COR-L47 (cell line): ENCODE data around the gene ESYT1.
"Not testable (repeated sequence)": the region's sequence is repeated elsewhere in the genome, so short reads cannot be mapped to it uniquely, and the experiment has no call there.

ENCODE experiments used
- DNase-seq: peaks from one replicate; lab custom pipeline; 2025; lab: John Stamatoyannopoulos, UW

Gene ESYT1

DNA sequence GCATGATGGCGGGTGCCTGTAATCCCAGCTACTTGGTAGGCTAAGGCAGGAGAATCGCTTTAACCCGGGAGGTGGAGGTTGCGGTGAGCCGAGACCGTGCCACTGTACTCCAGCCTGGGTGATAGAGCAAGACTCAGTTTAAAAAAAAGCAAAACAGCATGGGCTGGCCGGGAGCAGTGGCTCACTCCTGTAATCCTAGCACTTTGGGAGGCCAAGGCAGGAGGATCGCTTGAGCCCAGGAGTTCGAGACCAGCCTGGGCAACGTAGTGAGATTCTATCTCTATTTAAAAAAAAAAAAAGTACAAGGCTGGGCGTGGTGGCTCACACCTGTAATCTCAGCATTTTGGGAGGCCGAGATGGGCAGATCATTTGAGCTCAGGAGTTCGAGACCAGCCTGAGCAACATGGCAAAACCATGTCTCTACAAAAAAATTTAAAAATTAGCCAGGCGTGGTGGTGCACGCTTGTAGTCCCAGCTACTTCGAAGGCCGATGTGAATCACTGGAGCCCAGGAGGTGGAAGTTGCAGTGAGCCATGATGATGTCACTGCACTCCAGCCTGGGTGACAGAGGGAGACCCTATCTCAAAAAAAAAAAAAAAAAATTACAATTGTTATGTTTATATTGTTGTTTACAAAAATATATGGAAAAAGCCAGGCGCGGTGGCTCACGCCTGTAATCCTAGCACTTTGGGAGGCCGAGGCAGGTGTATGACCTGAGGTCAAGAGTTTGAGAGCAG lies 28.6 kb downstream of the ESYT1 start:
- not testable (repeated sequence) for DNase-seq

DNA sequence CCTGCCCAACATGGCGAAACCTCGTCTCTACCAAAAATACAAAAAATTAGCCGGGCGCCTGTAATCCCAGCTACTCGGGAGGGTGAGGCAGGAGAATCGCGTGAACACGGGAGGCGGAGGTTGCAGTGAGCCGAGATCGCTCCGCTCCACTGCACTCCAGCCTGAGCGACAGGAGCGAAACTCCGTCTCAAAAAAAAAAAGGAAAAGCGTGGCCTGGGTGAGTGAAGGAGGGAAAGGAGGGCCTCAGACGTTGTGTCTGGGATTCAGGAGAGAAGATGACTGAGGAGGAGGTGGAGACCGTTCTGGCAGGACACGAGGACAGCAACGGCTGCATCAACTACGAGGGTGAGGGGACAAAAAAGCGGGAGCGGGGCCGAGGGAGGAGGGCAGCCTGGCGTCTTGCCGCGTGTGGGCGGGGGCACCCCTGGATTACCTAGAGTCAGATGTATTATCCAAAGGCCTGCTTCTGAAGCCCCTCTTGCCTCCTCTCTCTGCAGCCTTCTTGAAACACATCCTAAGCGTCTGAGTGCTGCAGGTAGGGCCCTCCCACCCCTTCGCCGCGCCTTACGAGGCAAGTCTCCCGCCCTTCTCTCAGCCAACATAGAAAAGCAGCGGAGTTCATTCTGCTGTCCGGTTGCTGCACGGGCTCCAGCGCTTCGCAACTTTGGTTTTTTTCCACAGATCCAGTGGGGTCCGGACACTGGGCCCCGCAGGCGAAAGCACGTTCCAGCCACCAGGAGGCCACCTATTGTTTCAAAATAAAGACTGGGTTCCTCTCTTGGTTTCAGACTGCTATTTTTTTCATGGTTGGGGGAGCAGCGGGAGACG lies 29.3 kb downstream of the ESYT1 start:
- DNase-seq = peak; percentile 88

DNA sequence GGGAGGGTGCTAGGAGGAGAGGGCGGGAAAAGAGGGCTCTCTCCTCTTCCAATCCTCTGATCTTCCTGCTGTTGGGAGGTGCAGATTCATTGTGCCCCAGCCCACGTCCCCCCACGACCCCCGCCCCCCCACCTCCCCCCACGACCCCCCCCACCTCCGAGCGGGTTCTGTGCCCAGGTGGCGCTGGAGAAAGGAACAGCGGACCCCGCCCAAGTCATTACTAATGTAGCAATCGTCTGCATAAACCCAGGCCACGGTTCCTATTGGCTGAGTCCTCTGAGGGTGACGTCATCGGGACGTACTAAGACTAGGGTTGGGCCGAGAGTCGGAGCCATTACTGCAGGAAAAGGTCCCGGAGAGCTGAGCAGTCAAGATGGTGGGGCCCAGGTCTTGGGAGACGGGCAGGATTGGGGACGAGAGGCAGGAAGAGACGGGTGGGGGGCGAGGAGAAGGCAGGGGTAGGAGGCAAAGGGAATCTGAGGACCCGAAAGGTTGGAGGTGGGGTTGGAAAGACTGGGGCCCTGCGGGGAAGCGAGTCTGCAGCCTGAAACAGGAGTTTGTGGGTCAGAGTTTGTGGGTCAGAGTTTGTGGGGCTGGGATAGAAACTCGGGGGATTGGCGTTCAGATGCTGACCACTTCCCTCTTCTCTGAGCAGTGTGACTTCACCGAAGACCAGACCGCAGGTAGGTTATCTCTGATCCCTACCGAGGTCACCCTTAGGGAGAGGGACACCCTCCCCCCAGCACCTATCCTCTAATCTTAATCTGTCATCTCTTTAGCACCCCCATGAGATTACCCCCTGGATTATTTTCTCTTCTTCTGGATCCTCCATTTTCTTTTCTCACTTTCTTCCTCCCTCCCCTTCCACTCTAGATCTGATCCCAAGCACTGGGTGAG lies 30.2 kb downstream of the ESYT1 start, which contains the start of gene MYL6:
MYL6 (plus strand) TSS at position 331 of the 897 bp plus-strand sequence; CDS start at position 374, 43 bp downstream.
- peak; percentile 99 for DNase-seq

DNA sequence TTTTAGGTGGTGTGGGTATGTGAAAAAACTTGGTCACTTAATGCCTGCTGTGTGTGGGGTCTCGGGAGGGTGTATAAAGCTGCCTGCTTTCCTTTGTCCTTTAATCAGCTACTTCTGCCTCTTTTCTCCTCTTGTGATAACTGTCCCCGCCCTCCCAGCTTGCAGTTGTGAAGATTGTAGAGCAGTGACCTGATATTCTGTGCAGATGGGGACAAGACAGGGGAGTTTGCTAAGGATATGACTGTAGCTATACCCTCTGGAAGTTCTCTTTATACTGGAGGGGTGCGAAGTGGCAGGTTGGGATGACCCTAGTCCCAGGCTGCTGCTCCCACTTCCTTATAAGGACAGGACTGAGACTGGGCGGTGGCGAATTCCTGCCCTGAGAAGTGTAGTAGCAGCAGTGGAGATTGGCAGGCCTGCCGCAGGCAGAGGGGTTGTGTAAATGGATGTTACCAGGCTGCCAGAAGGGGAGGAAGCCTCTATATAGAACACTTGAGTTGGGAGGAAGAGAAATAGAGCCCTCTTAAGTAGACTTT lies 30.9 kb downstream of the ESYT1 start:
- DNase-seq = no peak

DNA sequence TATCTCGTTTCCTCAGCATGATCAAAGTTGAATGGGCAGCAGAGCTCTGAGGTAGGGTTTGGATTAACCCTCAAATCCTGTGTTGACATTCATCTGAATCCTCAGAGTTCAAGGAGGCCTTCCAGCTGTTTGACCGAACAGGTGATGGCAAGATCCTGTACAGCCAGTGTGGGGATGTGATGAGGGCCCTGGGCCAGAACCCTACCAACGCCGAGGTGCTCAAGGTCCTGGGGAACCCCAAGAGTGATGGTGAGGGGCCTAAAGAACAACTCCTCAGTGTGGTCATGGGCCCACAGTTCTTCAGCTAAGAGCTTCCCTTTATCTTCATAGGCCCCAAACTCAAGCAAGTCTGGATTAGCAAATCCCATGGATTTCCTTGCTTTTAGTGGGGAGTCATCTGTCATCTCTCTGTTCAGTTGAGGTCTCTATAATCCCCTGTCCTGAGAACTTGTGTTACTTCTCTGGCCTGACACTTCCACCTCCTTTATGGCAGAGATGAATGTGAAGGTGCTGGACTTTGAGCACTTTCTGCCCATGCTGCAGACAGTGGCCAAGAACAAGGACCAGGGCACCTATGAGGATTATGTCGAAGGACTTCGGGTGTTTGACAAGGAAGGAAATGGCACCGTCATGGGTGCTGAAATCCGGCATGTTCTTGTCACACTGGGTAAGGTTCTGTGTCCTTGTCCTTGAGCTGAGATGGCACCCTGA lies 31.6 kb downstream of the ESYT1 start:
- DNase-seq = no peak

DNA sequence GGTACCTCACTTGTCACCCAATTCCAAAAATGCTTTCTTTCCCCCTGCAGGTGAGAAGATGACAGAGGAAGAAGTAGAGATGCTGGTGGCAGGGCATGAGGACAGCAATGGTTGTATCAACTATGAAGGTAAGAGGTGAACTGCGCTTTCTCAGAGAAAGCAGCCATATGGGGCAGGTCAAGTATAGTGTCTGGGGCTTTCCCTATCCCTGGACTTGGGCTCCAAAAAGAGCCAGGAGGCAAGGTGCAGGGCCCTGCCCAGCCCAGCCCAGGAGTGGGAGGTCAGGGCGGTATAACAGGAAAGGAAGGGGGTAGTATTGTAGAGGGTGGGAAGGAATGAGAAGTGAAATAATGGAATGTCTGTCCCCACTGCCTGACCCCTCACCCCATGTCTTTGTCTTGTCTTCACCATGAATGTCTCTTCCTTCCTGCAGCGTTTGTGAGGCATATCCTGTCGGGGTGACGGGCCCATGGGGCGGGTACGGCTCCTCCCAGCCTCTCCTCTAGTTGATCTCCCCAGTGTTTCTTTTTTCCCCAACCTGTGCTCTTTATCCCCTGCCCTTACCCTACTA lies 32.2 kb downstream of the ESYT1 start:
- DNase-seq = no peak

DNA sequence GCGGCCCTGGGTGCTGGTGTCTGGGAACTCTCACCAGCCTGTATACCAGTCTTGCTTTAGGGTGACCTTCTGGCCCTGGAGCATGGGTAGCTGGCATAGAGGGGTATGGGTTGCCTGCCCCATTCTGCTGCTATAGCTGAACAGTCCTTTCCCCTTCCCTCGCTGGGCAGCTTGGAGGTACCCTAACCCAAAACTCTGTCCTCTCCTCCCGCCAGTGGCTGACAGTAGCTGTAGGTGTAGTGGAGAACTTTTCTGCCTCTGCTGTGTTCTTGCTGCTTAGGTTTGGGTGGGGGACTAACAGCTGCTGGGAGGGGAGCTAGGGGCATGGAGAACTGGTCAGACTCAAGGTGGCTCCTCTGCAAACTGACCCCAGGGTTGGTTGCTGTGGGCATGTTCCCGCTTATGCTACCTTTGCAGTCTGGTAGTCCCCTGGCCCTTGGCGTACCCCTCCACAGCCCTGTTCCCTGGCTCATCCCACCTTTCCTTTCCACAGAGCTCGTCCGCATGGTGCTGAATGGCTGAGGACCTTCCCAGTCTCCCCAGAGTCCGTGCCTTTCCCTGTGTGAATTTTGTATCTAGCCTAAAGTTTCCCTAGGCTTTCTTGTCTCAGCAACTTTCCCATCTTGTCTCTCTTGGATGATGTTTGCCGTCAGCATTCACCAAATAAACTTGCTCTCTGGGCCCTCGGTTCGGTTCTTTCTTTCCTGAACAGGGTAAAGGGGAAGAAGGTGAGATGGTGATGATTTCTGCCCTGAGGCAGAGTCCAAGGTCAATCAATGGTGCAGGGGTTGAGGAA lies 33.0 kb downstream of the ESYT1 start:
- DNase-seq = no peak

DNA sequence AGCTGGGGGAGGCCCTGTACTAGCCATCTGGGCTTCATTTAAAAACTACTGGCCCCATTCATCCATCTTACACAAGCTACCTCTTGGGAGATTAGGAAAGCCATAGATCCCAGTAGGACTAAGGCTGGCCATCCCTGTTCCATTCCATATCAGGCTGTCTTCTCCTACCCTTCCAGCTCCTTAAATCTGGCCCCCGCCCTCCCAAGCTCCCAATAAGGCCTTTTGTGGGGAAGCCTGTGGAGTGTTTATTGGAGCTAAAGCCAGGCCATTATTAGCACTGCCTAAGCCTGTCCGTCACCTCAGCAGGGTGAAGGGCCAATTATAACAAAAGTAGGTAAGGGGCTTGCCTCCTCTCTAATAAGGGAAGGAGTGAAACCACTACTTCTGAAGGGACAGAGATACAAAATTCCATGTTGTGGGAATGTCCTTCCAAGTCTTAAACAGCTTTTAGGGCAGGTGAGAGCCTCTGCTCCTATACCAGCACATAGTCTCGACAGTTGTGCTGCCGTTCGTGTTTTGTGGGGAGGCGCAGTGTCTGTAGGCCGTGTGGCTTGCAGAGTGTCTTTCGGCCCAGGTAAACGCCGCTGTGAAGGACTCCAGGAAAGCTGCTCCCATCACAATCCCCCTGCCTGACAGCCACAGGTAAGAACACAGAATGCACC lies 33.8 kb downstream of the ESYT1 start:
- no peak for DNase-seq

DNA sequence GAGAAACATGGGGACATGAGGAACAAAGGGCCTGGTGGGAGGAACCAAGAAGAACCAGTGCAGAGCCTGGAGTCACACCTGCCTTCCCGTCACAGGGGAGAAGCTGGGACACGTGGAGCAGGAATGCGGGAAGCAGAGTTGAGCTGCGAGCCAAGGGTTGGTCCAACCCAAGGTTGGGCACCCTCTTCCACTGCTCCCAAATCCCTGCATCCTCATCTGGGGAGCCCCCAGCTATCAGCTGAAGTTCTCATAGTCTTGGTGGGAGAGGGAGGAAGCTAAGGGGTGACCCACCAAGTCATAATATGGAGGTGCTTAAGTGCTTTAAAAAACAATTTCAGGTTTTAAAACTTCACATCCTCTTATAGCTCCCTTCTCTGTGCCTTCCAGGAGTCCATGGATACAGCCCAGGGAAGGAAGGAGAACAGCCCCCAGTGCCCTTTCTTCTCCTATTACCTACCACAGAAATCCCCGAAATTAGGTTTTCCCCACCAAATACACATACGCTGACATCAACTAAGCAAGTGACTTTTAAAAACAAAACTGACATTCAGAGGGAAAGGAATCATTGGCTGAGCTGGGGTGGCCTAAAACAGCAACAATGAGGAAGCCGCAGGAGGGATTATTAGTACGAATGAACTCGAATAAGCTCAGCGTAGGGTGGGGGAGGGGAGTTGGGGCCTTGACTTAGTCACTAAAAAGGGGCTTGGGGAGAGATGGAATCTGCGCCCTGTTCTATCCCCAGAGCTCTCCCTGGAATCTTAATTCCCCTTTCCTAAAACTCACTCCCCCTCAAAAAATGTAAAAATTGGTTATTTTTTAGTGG lies 34.6 kb downstream of the ESYT1 start:
- DNase-seq = no peak

DNA sequence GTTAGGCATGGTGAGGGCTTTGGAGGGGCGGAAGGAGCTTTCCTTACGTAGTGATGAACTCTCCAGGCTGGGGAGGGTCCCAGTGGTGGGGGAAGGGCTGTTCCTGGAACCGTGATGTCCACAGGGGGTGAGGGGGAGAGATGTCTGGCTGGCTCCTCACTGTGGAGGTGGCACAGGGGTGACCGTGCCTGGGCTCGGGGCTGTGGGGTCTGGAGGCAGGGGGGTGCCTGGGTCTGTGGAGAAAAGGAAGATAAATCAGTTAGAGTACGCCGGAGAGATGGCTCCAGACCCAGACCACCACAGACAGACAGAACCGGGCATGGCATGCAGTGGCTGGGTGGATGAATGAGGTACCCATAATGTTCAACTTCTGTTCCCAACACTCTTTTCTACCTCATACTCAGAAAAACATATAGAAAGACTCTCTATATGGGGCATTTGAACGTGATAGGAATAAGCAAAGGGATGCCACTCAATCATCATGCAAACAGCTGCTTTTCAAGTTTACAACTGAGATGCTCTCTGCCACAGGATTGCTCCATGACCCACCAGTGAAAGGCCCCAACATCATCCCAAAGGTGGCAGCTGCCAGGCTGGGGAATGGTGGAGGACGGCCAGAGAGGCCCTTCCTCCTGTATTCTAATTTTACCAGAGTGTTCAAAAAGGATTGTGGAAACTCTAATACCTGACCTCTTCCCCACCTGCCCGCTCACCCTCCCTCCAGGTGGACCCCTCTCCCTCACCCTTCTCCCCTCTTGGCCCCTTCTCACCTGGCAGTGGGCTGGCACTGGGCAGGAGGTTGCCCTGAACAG lies 35.7 kb downstream of the ESYT1 start:
- DNase-seq = no peak

DNA sequence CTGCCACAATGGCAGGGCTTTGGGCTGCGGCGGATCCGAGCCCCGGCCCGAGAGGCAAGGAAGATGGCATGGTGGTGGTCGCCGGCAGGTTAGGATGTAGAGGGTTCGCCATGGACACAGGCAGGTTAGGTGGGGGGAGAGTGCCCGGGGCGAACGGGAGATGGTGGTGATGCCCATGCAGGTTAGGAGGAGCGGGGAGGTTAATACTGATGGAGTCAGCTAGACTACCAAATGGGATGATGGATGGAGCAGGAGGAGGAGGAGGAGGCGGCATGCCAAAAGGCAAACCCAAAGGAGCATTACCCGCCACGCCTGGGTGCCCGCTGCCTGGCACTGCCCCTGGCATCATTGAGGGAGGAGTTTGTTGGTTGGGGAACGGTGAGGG lies 36.3 kb downstream of the ESYT1 start:
- DNase-seq = no peak

DNA sequence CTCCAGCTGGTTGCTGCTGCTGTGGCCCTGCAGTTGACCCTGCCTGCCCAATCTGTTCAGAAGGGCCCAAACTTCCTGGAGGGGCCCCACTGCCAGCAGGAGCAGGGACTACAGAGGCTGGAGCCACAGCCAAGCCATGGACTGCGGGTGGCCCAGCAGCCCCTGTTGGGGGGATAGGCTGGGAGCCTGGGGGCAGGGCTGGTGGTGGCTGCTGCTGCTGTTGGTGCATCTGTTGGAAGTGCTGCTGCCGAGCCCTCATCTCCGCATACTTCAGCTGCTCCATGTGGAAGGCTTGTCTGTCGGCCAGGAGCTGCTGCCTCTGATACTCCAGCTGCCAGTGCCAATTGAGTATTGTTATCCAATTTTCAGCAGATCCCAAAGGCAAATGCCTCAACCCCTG lies 37.3 kb downstream of the ESYT1 start:
- DNase-seq = no peak

DNA sequence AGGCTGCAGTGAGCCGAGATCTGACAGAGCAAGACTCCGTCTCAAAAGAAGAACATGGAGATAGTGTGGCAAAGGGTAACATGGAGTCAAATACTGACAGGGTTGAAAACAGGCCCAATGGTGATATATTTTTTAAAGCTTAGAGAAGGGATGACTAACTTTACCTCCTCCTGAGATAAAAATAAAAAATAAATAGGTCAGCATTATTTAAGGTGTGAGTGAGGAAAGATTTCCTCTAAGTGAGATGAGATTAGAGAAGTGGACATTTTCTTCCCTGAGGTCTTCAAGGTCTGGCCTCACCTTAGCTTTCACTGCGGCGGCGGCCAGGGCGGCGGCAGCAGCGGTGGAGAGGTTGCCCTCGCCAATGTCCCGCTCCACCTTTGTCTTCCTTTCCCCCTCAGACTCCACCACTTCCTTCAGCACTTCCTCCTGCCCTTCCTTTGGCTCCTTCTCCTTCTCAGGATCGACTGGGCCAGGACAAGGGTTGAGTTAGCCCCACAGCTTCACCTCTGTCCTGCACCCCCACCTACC lies 41.2 kb downstream of the ESYT1 start:
- no peak for DNase-seq

DNA sequence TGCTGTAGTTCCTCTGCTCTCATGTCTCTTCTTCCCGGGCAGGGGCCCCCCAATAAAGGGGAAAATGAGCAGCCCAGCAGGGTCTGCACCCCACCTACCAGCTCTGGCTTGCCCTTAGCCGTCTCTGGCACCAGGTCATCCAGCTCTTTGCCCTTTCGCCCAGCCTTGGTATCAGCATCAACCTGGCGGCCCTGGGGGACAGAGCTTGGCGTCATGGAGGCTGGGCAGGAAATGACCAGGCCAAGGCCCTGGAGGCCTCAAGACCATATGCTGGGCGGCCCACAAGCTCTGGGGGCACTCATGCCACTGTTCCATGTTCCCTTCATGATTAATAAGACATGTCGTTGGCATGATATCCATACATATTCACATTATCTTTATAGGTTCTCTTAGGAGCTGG lies 44.8 kb downstream of the ESYT1 start:
- no peak for DNase-seq

DNA sequence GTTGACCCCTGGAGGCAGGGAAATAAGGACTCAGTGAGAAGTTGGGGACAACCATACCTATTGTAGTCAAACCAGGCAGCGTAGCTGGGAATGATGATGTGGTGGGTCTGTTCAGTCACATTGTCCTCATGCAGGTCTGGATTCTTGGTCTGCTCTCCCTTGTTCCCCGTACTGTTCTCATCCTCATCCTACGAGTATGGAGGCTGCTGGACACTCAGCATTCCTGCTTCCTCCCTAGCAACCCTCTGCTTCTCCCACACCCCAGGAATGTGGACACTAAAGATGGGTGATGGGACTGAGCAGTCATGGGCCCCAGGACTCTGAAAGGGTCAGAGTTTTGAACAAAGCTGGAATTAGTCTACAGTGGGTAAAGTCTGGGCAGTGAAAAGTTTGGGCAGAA lies 50.3 kb downstream of the ESYT1 start:
- no peak for DNase-seq

DNA sequence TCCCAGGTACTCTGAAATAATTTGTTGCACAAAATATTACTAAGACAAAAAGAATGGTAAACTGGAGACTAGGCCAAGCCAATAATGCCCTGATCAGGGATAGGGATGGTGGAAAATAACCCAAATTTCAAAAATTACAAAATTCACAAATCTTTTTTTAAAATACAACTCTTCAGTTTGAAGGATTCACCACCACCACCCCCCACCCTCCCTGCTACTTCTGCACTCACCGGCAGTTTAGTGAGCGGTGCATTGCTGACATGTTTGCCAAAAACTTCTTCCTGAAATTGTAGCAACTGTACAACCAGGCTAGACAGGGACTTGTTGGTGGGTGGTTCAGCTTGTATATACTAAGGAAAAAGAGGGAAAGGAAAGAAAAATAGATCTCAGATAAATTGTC lies 58.9 kb downstream of the ESYT1 start:
- no peak for DNase-seq

DNA sequence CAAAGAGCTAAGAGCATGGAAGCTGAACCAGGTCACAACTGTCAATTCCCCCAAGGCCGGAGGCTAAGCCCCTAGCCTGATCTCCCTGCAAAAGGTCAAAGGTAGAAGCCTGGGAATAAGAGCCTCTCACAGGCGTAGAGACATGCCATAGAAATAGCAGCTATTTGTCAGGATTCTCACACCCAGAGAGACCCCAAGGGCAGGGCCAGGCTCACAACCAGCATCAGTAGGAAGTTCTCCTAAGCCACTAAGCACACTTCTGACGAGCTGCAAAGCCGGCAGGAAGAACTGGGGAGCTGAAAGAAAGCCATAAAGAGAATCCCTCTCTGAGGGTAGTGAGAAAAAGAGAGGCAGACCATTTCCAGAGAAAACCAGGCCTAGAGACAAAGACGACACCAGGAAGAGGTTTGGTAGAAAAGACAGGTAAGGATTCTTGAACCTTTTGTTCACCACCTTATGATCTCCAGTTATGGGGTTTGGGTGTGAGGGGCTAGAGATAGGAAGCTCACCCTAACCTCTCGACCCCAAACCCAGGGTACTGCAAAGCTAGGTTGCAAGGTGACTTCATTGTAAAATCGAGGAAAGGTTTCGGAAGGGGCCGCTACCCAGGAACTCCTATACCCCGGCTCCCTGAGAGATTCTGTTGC lies 60.2 kb downstream of the ESYT1 start:
- DNase-seq = no peak
